Stimulated activated CD4-positive, alpha-beta T cell treated with anti-CD3 and anti-CD28 coated beads, Interleukin-4, amount 100 ng/mL, for 24 hours (primary cell): Measurements from ENCODE around the gene SOX6.
"Not testable (repeated sequence)": the region's sequence is repeated elsewhere in the genome, so short reads cannot be mapped to it uniquely, and the experiment has no call there.

Experiments used
- DNase-seq: peaks from one replicate; pipeline ENCODE4 v3.0.0-alpha.2; 2020

SOX6 gene

GRCh38 chr11:16356057-16356760 lies at the start of gene SOX6:
SOX6 (minus strand) TSS chr11:16356546; CDS start chr11:16341248, 15,298 bp downstream.
- DNase-seq: no peak

- DNase-seq: no peak
Observed at GRCh38 chr11:16404781-16405285, 48.5 kb upstream of the SOX6 start.

GRCh38 chr11:16403851-16404250 lies 47.5 kb upstream of the SOX6 start:
- no peak for DNase-seq

GRCh38 chr11:16403448-16403803 lies 47.1 kb upstream of the SOX6 start:
- DNase-seq: no peak

- no peak for DNase-seq
Observed at GRCh38 chr11:16402654-16403447, 46.5 kb upstream of the SOX6 start.

- DNase-seq: no peak
Observed at GRCh38 chr11:16397390-16397789, 41.0 kb upstream of the SOX6 start.

- no peak for DNase-seq
Observed at GRCh38 chr11:16395601-16396000, 39.3 kb upstream of the SOX6 start.

GRCh38 chr11:16394947-16395346 lies 38.6 kb upstream of the SOX6 start:
- no peak for DNase-seq

GRCh38 chr11:16393340-16393739 lies 37.0 kb upstream of the SOX6 start:
- no peak for DNase-seq

GRCh38 chr11:16392616-16393015 lies 36.3 kb upstream of the SOX6 start:
- no peak for DNase-seq

- not testable (repeated sequence) for DNase-seq
Observed at GRCh38 chr11:16390826-16391225, 34.5 kb upstream of the SOX6 start.

- DNase-seq: no peak
Observed at GRCh38 chr11:16385099-16385498, 28.8 kb upstream of the SOX6 start.

- DNase-seq: no peak
Observed at GRCh38 chr11:16382638-16383380, 26.5 kb upstream of the SOX6 start.

- DNase-seq: no peak
Observed at GRCh38 chr11:16382186-16382585, 25.8 kb upstream of the SOX6 start.

GRCh38 chr11:16380941-16381568 lies 24.7 kb upstream of the SOX6 start:
- DNase-seq: no peak

GRCh38 chr11:16378906-16379305 lies 22.6 kb upstream of the SOX6 start:
- no peak for DNase-seq

- DNase-seq: no peak
Observed at GRCh38 chr11:16377746-16378145, 21.4 kb upstream of the SOX6 start.

- DNase-seq: not testable (repeated sequence)
Observed at GRCh38 chr11:16375664-16376063, 19.3 kb upstream of the SOX6 start.

GRCh38 chr11:16373768-16374167 lies 17.4 kb upstream of the SOX6 start:
- DNase-seq: no peak

- DNase-seq: no peak
Observed at GRCh38 chr11:16372355-16372754, 16.0 kb upstream of the SOX6 start.

- DNase-seq: no peak
Observed at GRCh38 chr11:16367252-16367651, 10.9 kb upstream of the SOX6 start.

- DNase-seq: no peak
Observed at GRCh38 chr11:16365581-16366228, 9.4 kb upstream of the SOX6 start.

- DNase-seq: no peak
Observed at GRCh38 chr11:16364254-16364653, 7.9 kb upstream of the SOX6 start.
